K562 (cell line): ENCODE results near the gene DCAF5. TPM values are rescaled to one million over a fixed set of nuclear protein-coding genes. Genes with fewer than 3 reads are reported as not detected.

Experiments used
- CREB3L1 ChIP-seq: fragments of 450-650 bp; IDR thresholded peaks from 2 replicates; pipeline ENCODE4 v1.6.1; 2014; ENCODE audit warnings: low read depth, mild to moderate bottlenecking, moderate library complexity, borderline replicate concordance
- GTF2E2 ChIP-seq: fragments of 200-800 bp; sonication (Bioruptor generic); IDR thresholded peaks from 2 replicates; pipeline ENCODE4 v1.6.1; 2016; ENCODE audit warnings: missing genetic modification characterization, missing compliant biosample characterization
- HDAC3 ChIP-seq: fragments of 450-650 bp; IDR thresholded peaks from 2 replicates; pipeline ENCODE4 v1.6.1; 2018; ENCODE audit warnings: borderline replicate concordance, mild to moderate bottlenecking, moderate library complexity; ENCODE audit not compliant: partially characterized antibody
- PHTF2 ChIP-seq: fragments of 250-450 bp; sonication (Bioruptor Pico); IDR thresholded peaks from 2 replicates; pipeline ENCODE4 v1.5.0; 2021; ENCODE audit warnings: mild to moderate bottlenecking
- RBM39 ChIP-seq: fragments of 200-400 bp; formaldehyde crosslinking; optimal IDR thresholded peaks from 2 replicates; pipeline ENCODE3; 2018; ENCODE audit warnings: low read depth, low read length
- ZNF830 ChIP-seq: fragments of 250-450 bp; sonication (Bioruptor Pico); IDR thresholded peaks from 2 replicates; pipeline ENCODE4 v1.5.0; 2021; ENCODE audit warnings: mild to moderate bottlenecking
- polyA plus RNA-seq, 8 experiments: library from polyadenylated mRNA; depleted of rRNA in 4 of 8; stranded (reverse) in 5 of 8; unstranded in 3 of 8; fragments of >200 nt; fragmentation: Nextera tagmentation in 2 of 8; fragmentation: Illumina TruSeq in 1 of 8; extraction: Ambion mirVana in 2 of 8; extraction: Trizol in 1 of 8; gene quantifications; 2 replicates each; pipeline versions ENCODE4 v1.2.1 to v1.2.3, GENCODE V29; 2011 to 2014; ENCODE audit warnings: inconsistent platforms in 1 of 8, missing spikeins in 1 of 8
- total RNA-seq, 7 experiments: library from RNA; depleted of rRNA in 6 of 7; stranded (reverse); fragments of >200 nt in 6 of 7; fragmentation: Illumina TruSeq in 2 of 7; extraction: Trizol in 2 of 7; gene quantifications; 2 replicates each; pipeline versions ENCODE4 v1.2.1 to v1.2.3, GENCODE V29; 2011 to 2021; ENCODE audit warnings: low replicate concordance in 1 of 7
- TF ChIP-seq, protein P1 (sequence below): fragments of 450-650 bp; IDR thresholded peaks from 2 replicates; pipeline ENCODE4 v1.7.1; 2018; ENCODE audit warnings: mild to moderate bottlenecking, low read depth; ENCODE audit not compliant: partially characterized antibody

Gene DCAF5
- total and polyA plus RNA-seq, 9 of the 15 experiments (the other 6 are each of a cell fraction or from before 2014, with no cell fraction given), result 5.6 to 24.1 (median 12.7) TPM

- TF ChIP-seq, protein P1, sequence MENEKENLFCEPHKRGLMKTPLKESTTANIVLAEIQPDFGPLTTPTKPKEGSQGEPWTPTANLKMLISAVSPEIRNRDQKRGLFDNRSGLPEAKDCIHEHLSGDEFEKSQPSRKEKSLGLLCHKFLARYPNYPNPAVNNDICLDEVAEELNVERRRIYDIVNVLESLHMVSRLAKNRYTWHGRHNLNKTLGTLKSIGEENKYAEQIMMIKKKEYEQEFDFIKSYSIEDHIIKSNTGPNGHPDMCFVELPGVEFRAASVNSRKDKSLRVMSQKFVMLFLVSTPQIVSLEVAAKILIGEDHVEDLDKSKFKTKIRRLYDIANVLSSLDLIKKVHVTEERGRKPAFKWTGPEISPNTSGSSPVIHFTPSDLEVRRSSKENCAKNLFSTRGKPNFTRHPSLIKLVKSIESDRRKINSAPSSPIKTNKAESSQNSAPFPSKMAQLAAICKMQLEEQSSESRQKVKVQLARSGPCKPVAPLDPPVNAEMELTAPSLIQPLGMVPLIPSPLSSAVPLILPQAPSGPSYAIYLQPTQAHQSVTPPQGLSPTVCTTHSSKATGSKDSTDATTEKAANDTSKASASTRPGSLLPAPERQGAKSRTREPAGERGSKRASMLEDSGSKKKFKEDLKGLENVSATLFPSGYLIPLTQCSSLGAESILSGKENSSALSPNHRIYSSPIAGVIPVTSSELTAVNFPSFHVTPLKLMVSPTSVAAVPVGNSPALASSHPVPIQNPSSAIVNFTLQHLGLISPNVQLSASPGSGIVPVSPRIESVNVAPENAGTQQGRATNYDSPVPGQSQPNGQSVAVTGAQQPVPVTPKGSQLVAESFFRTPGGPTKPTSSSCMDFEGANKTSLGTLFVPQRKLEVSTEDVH, result no peak
- TF ChIP-seq ZNF830 (CRISPR knock-in tag) (no peak), PHTF2 (CRISPR knock-in tag) (no peak), RBM39 (no peak), CREB3L1 (no peak), HDAC3 (no peak), GTF2E2 (tag) (no peak)
Observed at GRCh38 chr14:69064596-69064995, 88.3 kb downstream of the DCAF5 start (continued).
